Raji (cell line): ENCODE results near the gene DOCK4.

ENCODE experiments used
- POLR2A ChIP-seq: IDR thresholded peaks from 2 replicates; pipeline ENCODE4 v1.6.1; 2011; ENCODE audit warnings: low read depth, low read length, control low read depth; ENCODE audit not compliant: insufficient read depth

Gene DOCK4

GRCh38 chr7:112161253-112162141 lies 44.7 kb downstream of the DOCK4 start:
- TF ChIP-seq POLR2A: no peak

- no peak for TF ChIP-seq POLR2A
Observed at GRCh38 chr7:112160771-112161150, 45.4 kb downstream of the DOCK4 start.

GRCh38 chr7:112160130-112160770 lies 45.9 kb downstream of the DOCK4 start:
- TF ChIP-seq POLR2A: no peak

DNA sequence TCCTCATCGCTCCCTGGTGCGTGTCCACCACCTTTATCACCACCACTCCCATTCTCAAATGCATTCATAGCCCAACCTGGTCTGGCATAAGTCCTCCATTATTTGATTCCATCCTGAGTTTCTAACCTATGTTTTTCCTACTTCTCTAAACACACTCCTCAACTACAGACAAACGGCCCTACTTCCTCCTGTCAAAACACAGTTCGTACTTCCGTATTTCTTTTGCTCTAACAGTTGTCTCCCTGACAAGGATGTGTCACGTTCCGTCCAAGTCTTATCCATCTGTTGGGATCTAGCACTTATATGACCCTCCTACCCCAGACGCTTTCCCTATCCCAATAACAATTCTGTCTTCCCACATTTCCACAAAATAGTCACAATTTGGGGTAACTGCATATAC lies 46.8 kb downstream of the DOCK4 start:
- no peak for TF ChIP-seq POLR2A

GRCh38 chr7:112157072-112157471 lies 49.1 kb downstream of the DOCK4 start:
- TF ChIP-seq POLR2A: no peak

- TF ChIP-seq POLR2A: no peak
Observed at GRCh38 chr7:112156412-112156811, 49.8 kb downstream of the DOCK4 start.

GRCh38 chr7:112154690-112155089 lies 51.5 kb downstream of the DOCK4 start:
- no peak for TF ChIP-seq POLR2A

GRCh38 chr7:112152186-112152585 lies 54.0 kb downstream of the DOCK4 start:
- no peak for TF ChIP-seq POLR2A

- no peak for TF ChIP-seq POLR2A
Observed at GRCh38 chr7:112150823-112151641, 55.2 kb downstream of the DOCK4 start.

DNA sequence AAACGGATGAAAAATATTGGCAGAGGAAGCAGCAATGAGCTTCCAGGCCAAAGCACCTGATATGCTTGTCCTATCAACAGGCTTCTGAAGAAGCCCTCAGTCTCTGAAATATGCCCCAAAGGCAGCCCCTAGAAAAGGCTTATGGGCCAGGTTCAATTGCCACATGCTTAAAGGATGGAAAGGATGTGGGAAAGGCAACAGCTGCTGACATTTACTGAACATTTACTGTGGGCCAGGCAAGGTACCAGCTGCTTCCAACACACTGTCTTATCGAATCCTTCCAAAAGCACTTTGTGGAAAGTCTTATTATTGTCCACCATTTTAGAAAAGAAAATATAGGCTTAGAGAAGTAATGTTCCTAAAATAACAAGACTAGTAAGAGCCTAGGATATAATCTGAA lies 56.5 kb downstream of the DOCK4 start:
- TF ChIP-seq POLR2A: no peak

GRCh38 chr7:112147793-112148361 lies 58.3 kb downstream of the DOCK4 start:
- TF ChIP-seq POLR2A: no peak

DNA sequence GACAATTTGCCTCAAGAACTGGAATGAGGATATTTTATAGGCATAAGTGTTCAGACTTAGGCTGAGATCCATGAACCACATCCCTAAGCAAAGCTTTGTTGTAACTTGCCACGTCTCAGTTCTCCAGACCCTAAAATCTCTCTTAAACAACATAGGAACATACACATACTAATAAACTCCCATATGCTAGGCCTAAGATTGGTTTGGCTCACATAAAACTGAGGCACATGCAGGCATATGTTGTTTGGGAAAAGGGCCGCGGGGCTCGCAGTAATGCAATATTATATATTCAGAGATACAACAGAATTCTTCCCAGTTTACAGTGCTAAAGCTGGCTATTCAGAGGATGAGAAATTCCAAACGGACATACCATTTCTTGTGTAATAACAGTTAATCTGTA lies 61.0 kb downstream of the DOCK4 start:
- TF ChIP-seq POLR2A: no peak

- no peak for TF ChIP-seq POLR2A
Observed at GRCh38 chr7:112144284-112145059, 61.7 kb downstream of the DOCK4 start.

DNA sequence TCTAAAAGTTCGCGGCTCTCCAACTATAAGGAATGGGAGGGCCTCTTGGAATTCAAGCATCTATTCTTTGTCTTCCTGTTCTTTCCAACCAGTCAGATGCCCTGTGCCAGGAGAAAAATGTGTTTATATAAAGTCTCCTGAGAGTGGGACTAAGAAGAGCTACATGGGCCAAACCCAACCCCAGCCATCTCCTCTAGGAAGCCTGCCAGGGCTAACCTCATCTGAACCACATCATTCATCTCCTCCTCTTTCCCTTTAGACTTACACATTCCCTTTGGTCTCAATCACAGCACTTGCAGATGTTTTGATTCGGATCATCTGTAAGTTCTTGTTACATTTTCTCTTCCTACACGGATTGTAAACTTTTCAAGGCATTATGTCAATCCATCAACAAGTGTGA lies 62.6 kb downstream of the DOCK4 start:
- no peak for TF ChIP-seq POLR2A

DNA sequence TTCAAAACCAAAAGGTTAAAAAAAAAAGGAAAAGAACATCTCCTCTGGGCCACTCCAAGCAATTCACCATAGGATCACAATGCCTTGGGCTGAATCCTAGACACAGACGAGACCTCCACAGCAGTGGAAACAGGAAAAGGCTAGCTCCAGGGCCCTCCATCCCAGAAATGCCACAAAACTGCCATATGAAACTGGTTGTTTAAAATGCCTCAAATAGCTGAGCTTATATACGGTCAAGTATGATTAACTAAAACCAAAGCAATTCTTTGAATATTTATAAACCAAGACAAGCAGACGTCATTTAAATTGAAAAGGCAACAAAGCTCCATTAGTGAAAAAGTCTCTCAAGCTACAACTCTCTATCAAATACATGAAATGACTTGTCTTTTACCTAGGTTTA lies 63.1 kb downstream of the DOCK4 start:
- no peak for TF ChIP-seq POLR2A

DNA sequence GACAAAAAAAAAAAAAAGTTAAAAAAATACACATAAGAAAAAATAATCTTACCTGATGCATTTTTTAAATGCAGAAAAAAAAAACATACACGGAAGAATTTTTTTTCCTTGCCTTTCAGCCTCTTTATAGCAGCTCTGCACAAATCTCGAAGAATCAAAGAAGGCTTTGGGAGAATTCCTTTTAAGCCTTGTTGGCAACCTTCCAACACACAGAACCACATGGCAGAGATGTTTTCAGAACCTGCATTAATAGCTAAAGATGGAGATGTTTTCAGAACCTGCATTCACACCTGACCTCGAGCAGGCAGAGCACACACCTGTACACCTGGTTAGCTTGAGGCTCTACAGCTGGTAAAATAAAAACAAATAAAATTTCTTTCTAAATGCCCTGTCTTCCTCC lies 65.6 kb downstream of the DOCK4 start:
- no peak for TF ChIP-seq POLR2A
